Activated T-cell treated with anti-CD3 and anti-CD28 coated beads for 24 hours (primary cell): ENCODE measurements around the gene ITPR2.
"Not testable (repeated sequence)": the region's sequence is repeated elsewhere in the genome, so short reads cannot be mapped to it uniquely, and the experiment has no call there.

Experiments
- DNase-seq: peaks from one replicate; pipeline ENCODE4 v3.0.0-alpha.2; 2020; ENCODE audit warnings: low read depth

ITPR2 gene

GRCh38 chr12:26848156-26848825 lies 15.3 kb upstream of the ITPR2 start:
- DNase-seq, result no peak

- no peak for DNase-seq
These were observed 14.4 kb upstream of the ITPR2 start for GRCh38 chr12:26847431-26847830.

GRCh38 chr12:26846416-26846815 lies 13.4 kb upstream of the ITPR2 start:
- no peak for DNase-seq

- no peak for DNase-seq
These were observed 13.0 kb upstream of the ITPR2 start for GRCh38 chr12:26845984-26846383.

GRCh38 chr12:26845057-26845666 lies 12.2 kb upstream of the ITPR2 start:
- no peak for DNase-seq

- DNase-seq, result no peak
These were observed 10.3 kb upstream of the ITPR2 start for GRCh38 chr12:26843311-26843710.

- no peak for DNase-seq
These were observed 8.1 kb upstream of the ITPR2 start for GRCh38 chr12:26841085-26841484.

GRCh38 chr12:26839512-26839911 lies 6.5 kb upstream of the ITPR2 start:
- DNase-seq, result no peak

- no peak for DNase-seq
These were observed 6.0 kb upstream of the ITPR2 start for GRCh38 chr12:26838888-26839416.

- no peak for DNase-seq
These were observed 3.2 kb upstream of the ITPR2 start for GRCh38 chr12:26836201-26836600.

- not testable (repeated sequence) for DNase-seq
These were observed 1.6 kb upstream of the ITPR2 start for GRCh38 chr12:26834503-26835060.

- DNase-seq, result no peak
These were observed 923 bp upstream of the ITPR2 start for GRCh38 chr12:26833743-26834490.

- DNase-seq, result peak; percentile 52
These were observed 808 bp downstream of the ITPR2 start for GRCh38 chr12:26831951-26832821.

GRCh38 chr12:26830783-26831551 lies 2.0 kb downstream of the ITPR2 start:
- no peak for DNase-seq

GRCh38 chr12:26830363-26830762 lies 2.6 kb downstream of the ITPR2 start:
- no peak for DNase-seq

- no peak for DNase-seq
These were observed 4.5 kb downstream of the ITPR2 start for GRCh38 chr12:26828280-26829073.

GRCh38 chr12:26826437-26826836 lies 6.6 kb downstream of the ITPR2 start:
- no peak for DNase-seq

- no peak for DNase-seq
These were observed 7.5 kb downstream of the ITPR2 start for GRCh38 chr12:26825459-26826016.

- no peak for DNase-seq
These were observed 9.6 kb downstream of the ITPR2 start for GRCh38 chr12:26823390-26823789.

- no peak for DNase-seq
These were observed 11.0 kb downstream of the ITPR2 start for GRCh38 chr12:26822026-26822425.
